Ovary (tissue), 9 donors: ENCODE data around the gene NAT10. TPM values are rescaled to one million over a fixed set of nuclear protein-coding genes. Genes with fewer than 3 reads are reported as not detected.

ENCODE experiments used
- DNase-seq, 5 donors: peaks; one replicate each; pipeline ENCODE4 v3.0.0-alpha.2; 2019 to 2020
- H3K27ac ChIP-seq, 2 donors: fragments of 200-600 bp; one replicate each; pipeline versions ENCODE4 v1.5.1 to v1.8.0; 2019 to 2022
- H3K27me3 ChIP-seq: fragments of 200-600 bp; one replicate; pipeline ENCODE4 v1.8.0; 2022
- H3K36me3 ChIP-seq: fragments of 200-600 bp; sonication (generic); one replicate; pipeline ENCODE4 v1.5.1; 2019
- H3K4me1 ChIP-seq: one replicate; pipeline ENCODE4 v1.8.1; 2013; ENCODE audit warnings: mild to moderate bottlenecking, moderate library complexity; ENCODE audit not compliant: insufficient read depth
- H3K4me3 ChIP-seq: fragments of 200-600 bp; sonication (generic); one replicate; pipeline ENCODE4 v1.5.1; 2017
- H3K9me3 ChIP-seq, 2 donors: fragments of 200-600 bp in 1 of 2; sonication (generic) in 1 of 2; one replicate each; pipeline versions ENCODE4 v1.5.1 to v1.8.1; 2013 to 2019; ENCODE audit warnings: mild to moderate bottlenecking in 1 of 2, moderate library complexity in 1 of 2
- EP300 ChIP-seq: sonication (generic); formaldehyde crosslinking; IDR thresholded peaks from one replicate; pipeline ENCODE4 v1.6.1; 2017; ENCODE audit warnings: antibody characterized with exemption
- POLR2A ChIP-seq: fragments of 450-650 bp; IDR thresholded peaks from one replicate; pipeline ENCODE4 v1.6.1; 2017; ENCODE audit warnings: antibody characterized with exemption, mild to moderate bottlenecking, moderate library complexity
- WGBS, 3 donors: extraction: QIAGEN DNeasy Blood & Tissue Kit in 1 of 3; methylation state at CpG; one replicate each; pipeline versions ENCODE4 v1.1.5 to v1.1.7; 2013 to 2017; 5-methylcytosine and 5-hydroxymethylcytosine counted together
- intact Hi-C, 4 donors: fragments of 100-400 bp; cut with DNase I; formaldehyde crosslinking; loops; one replicate each; pipeline versions ENCODE4 v1.11.0 to v1.15.1; 2022 to 2023
- polyA plus RNA-seq, 2 donors: library from polyadenylated mRNA; stranded (reverse); fragments of 200-250 nt in 1 of 2; fragments of 350-450 nt in 1 of 2; fragmentation: Illumina TruSeq in 1 of 2; extraction: RNeasy Lipid Tissue Mini Kit (QIAGEN cat#74804) in 1 of 2; gene quantifications; one replicate each; pipeline ENCODE4 v1.2.3, GENCODE V29; 2013 to 2014
- total RNA-seq, 7 donors: library from RNA; depleted of rRNA in 2 of 7; stranded (reverse); fragments of >200 nt in 2 of 7; fragmentation: NEBNext Ultra II Directional in 3 of 7; extraction: Animal tissue kit (Norgen Biotek cat#: 25700) in 3 of 7; gene quantifications; one replicate each; pipeline versions ENCODE4 v1.1.0 to v1.2.4, GENCODE V29; 2016 to 2023
- TF ChIP-seq, protein P1 (sequence below), 3 donors: fragments of 450-650 bp in 2 of 3; fragments of 200-600 bp in 1 of 3; IDR thresholded peaks; one replicate each; pipeline versions ENCODE4 v1.5.1 to v1.8.0; 2016 to 2022; ENCODE audit warnings: antibody characterized with exemption in 3 of 3, mild to moderate bottlenecking in 1 of 3
- donor health status: DM: no; HTN: no; CAD: no; lungs with moderate emphysema.
- donor health status: DM: no; HTN: no; CAD: no.
- donor health status: Bipolar disorder and iron deficiency.
- donor health status: DM: yes; HTN: yes; CAD: no.
- donor health status: DM: no; HTN: no; CAD: no.
- donor health status: DM: yes; HTN: yes; CAD: no.

Gene NAT10
- total and polyA plus RNA-seq, 9 donors, result 19.8 to 60.9 (median 49.1) TPM

DNA sequence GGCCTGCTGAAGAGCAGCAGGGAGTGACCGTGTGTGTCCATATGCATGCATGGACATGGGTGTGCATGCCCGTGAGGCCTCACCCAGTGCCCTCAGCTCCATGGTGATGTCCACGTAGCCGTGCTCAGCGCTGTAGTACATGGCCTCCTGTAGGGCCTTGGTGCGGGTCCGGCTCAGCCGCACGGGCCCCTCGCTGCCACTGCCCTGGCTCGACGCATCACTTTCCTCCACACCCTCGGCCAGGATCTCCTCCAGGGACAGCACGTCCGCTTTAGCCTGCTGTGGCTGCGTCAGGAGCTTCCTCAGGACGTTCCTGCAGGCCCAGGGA lies 57.0 kb downstream of the NAT10 start:
- DNase-seq, result no peak
- no peak overlapping the region for H3K27ac ChIP-seq
- peaks cover 2% of the 10 kb centered on the region for H3K4me1 ChIP-seq
- intact Hi-C loops, result no loop called here
- no peak overlapping the region for H3K4me3 ChIP-seq
- WGBS, 3 donors, result 88 to 90% (median 89%) methylated on average over 17 of the region's 17 CpGs
- no peaks in the 10 kb centered on the region for H3K36me3 ChIP-seq
- H3K27me3 ChIP-seq, result no peaks in the 10 kb centered on the region
- no peak for TF ChIP-seq EP300
- TF ChIP-seq, protein P1, sequence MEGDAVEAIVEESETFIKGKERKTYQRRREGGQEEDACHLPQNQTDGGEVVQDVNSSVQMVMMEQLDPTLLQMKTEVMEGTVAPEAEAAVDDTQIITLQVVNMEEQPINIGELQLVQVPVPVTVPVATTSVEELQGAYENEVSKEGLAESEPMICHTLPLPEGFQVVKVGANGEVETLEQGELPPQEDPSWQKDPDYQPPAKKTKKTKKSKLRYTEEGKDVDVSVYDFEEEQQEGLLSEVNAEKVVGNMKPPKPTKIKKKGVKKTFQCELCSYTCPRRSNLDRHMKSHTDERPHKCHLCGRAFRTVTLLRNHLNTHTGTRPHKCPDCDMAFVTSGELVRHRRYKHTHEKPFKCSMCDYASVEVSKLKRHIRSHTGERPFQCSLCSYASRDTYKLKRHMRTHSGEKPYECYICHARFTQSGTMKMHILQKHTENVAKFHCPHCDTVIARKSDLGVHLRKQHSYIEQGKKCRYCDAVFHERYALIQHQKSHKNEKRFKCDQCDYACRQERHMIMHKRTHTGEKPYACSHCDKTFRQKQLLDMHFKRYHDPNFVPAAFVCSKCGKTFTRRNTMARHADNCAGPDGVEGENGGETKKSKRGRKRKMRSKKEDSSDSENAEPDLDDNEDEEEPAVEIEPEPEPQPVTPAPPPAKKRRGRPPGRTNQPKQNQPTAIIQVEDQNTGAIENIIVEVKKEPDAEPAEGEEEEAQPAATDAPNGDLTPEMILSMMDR (IDR thresholded peaks at IDR 0.05), result no peak
- TF ChIP-seq POLR2A, result no peak
- H3K9me3 ChIP-seq, result no peaks in the 10 kb centered on the region

DNA sequence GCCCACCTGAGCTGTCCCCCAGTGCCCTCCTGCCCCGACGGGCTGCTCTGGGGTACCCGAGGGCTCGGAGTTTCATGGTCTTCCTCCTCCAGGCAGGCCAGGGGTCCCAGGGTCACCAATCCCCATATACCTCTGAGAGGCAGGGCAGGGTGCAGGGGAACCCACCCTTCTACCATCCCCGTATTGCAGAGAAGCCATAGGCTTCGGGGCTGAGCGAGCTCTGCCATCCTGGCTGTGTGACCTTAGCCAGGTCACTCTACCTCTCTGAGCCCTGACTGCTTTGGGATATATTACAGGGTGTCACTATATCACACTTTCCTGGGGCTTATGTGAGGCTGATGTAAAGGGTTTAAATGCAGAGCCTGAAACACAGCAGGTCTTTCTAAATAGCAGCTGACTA lies 57.4 kb downstream of the NAT10 start:
- intact Hi-C loops, result no loop called here
- Histone ChIP-seq H3K27me3 (no peaks in the 10 kb centered on the region), H3K4me3 (no peak overlapping the region), H3K27ac (no peak overlapping the region), H3K9me3 (no peaks in the 10 kb centered on the region), H3K36me3 (no peaks in the 10 kb centered on the region), H3K4me1 (peaks cover 2% of the 10 kb centered on the region)
- 89 to 92% (median 92%) methylated on average over 7 of the region's 7 CpGs for WGBS, 3 donors
- DNase-seq, result no peak
- no peak for TF ChIP-seq EP300
- TF ChIP-seq POLR2A, result no peak
- TF ChIP-seq, protein P1 (IDR thresholded peaks at IDR 0.05), result no peak

DNA sequence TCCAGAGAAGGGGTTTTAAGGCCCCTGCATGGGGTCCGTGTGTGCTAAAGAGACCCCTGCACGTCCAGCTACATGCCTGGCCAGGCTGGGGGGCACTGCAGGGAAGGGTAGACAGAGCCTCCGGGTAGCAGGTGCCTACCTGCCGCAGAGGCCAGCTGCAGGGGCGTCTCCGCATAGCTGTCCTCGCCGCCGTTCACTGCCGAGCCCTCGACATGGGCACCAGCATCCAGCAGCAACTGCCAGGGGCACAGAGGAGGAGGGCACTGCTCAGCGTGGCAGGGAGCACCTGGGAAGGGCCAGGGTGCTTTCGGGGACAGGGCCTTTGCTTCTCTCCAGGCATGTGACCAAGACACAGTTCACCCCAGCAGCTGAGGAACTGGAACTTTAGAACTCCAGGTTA lies 59.7 kb downstream of the NAT10 start:
- no peak for TF ChIP-seq EP300
- TF ChIP-seq, protein P1 (IDR thresholded peaks at IDR 0.05), result no peak
- no peak for TF ChIP-seq POLR2A
- no peak overlapping the region for H3K4me3 ChIP-seq
- H3K27me3 ChIP-seq, result no peaks in the 10 kb centered on the region
- H3K27ac ChIP-seq, result no peak overlapping the region
- H3K9me3 ChIP-seq, result no peaks in the 10 kb centered on the region
- no peak for DNase-seq
- H3K4me1 ChIP-seq, result peaks cover 2% of the 10 kb centered on the region
- intact Hi-C loops, result no loop called here
- WGBS, 3 donors, result 83 to 95% (median 87%) methylated on average over 12 to 13 of the region's 13 CpGs
- no peaks in the 10 kb centered on the region for H3K36me3 ChIP-seq

DNA sequence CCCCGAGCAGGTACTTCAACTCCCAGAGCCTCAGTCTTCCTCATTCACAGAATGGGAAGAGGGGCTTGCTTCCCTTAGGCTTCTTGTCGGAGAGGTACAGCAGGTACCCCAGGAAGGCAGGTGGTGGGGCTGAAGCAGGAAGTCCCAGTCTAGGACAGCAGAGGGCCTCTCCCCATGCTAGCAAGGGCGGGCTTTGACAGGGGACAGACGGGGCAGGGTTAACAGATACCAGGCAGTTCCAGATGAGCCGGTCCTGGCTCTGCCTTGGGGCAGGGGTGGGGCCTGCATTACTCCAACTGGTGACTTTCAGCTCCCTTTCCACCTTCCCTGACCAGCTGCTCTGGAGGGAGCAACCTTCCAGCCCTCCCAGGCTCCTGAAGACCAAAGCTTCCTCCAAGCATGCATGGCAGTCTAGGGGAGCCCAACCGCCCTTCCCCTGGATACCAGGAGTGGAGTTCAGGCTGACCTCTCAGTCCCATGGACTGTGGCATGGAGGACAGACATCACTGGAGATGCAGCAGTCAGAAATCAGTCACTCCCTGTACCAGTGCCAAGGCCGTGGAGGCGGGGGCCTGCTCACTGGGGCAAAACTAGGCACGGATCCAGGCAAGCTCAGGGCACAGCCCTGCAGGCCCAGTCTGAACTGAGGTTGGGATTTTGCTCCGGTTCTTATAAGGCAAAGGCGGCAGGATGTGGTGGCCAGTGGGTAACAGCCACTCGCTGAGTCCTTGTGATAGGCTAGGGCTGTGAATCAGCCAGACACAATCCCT lies 60.5 kb downstream of the NAT10 start:
- intact Hi-C loops, result no loop called here
- H3K4me1 ChIP-seq, result no peaks in the 10 kb centered on the region
- TF ChIP-seq EP300, result no peak
- TF ChIP-seq POLR2A, result no peak
- TF ChIP-seq, protein P1 (IDR thresholded peaks at IDR 0.05), result no peak
- H3K36me3 ChIP-seq, result no peaks in the 10 kb centered on the region
- 72 to 83% (median 75%) methylated on average over 11 to 12 of the region's 12 CpGs for WGBS, 3 donors
- no peaks in the 10 kb centered on the region for H3K27me3 ChIP-seq
- no peak overlapping the region for H3K27ac ChIP-seq
- H3K4me3 ChIP-seq, result no peak overlapping the region
- no peak for DNase-seq
- H3K9me3 ChIP-seq, result no peaks in the 10 kb centered on the region
